HFFc6 (cell line): ENCODE results near the gene CACNA1C. TPM values are rescaled to one million over a fixed set of nuclear protein-coding genes. Genes with fewer than 3 reads are reported as not detected.

Experiments
- DNase-seq: peaks from one replicate; pipeline ENCODE4 v3.0.0-alpha.2; 2018
- H3K27ac Mint-ChIP-seq: 2 replicates; pipeline ENCODE4 v1.8.0; 2020; ENCODE audit warnings: mild to moderate bottlenecking, mixed read lengths
- H3K27me3 Mint-ChIP-seq: 2 replicates; pipeline ENCODE4 v1.8.0; 2021; ENCODE audit warnings: mild to moderate bottlenecking, moderate library complexity, mixed read lengths; ENCODE audit not compliant: insufficient read depth
- H3K36me3 Mint-ChIP-seq: 2 replicates; pipeline ENCODE4 v1.8.0; 2021; ENCODE audit warnings: low read depth, mixed read lengths
- H3K4me1 Mint-ChIP-seq: 2 replicates; pipeline ENCODE4 v1.8.0; 2020; ENCODE audit warnings: low read depth, mixed read lengths
- H3K4me3 Mint-ChIP-seq: 2 replicates; pipeline ENCODE4 v1.8.0; 2020; ENCODE audit warnings: mild to moderate bottlenecking, moderate library complexity, mixed read lengths
- H3K9me3 Mint-ChIP-seq: 2 replicates; pipeline ENCODE4 v1.8.0; 2020; ENCODE audit warnings: mild to moderate bottlenecking, mixed read lengths
- CTCF ChIP-seq: fragments of 200-600 bp; sonication (generic); IDR thresholded peaks from 2 replicates; pipeline ENCODE4 v1.5.0; 2021; ENCODE audit warnings: antibody characterized with exemption, mild to moderate bottlenecking
- total RNA-seq, 6 experiments: library from RNA; stranded (reverse); fragmentation: NEBNext Ultra II Directional; extraction: Animal tissue kit (Norgen Biotek cat#: 25700); gene quantifications; 2 replicates in 1 of 6; 3 replicates in 5 of 6; pipeline ENCODE4 v1.2.3, GENCODE V29; 2021

The CACNA1C gene
- total RNA-seq, 6 experiments from 2014 or later = 6.7 to 11.5 (median 10.6) TPM

GRCh38 chr12:2160043-2160442, 107.3 kb downstream of the CACNA1C start:
- no peak for DNase-seq
- H3K9me3 Mint-ChIP-seq = no peaks in the 10 kb centered on the region
- H3K27me3 Mint-ChIP-seq = no peaks in the 10 kb centered on the region; the same call in 1 of the 2 replicates
- peaks cover 23% of the 10 kb centered on the region for H3K4me1 Mint-ChIP-seq
- H3K36me3 Mint-ChIP-seq = peaks cover 13% of the 10 kb centered on the region
- no peak overlapping the region for H3K4me3 Mint-ChIP-seq
- TF ChIP-seq CTCF = no peak
- H3K27ac Mint-ChIP-seq = no peak overlapping the region; the same call in 1 of the 2 replicates

DNA sequence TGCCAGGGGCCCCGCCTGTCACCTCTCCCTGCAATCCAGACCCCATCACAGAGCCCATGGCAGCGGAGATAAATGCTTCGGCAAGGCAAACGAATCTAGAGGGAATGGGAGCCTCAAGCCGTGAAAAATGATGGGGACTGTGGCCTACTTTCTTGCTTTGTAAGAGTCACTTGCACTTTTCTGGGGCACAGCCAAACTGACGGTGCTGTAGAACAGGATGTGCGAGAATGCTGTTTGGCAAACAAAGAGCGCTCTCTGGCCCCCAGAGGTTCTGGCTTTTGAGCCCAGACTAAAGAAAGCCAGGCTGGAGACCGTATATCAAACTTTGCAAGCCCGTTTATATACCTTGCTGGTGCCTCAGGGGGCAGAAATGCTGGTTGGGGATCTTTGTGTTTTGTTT, 108.7 kb downstream of the CACNA1C start:
- H3K36me3 Mint-ChIP-seq = peaks cover 17% of the 10 kb centered on the region
- H3K4me3 Mint-ChIP-seq = no peak overlapping the region
- no peak for DNase-seq
- peaks cover 28% of the 10 kb centered on the region for H3K4me1 Mint-ChIP-seq
- no peaks in the 10 kb centered on the region; the same call in 1 of the 2 replicates for H3K27me3 Mint-ChIP-seq
- TF ChIP-seq CTCF = no peak
- H3K9me3 Mint-ChIP-seq = peaks cover 1% of the 10 kb centered on the region
- H3K27ac Mint-ChIP-seq = no peak overlapping the region

GRCh38 chr12:2163177-2163941, 110.6 kb downstream of the CACNA1C start:
- DNase-seq = no peak
- no peak for TF ChIP-seq CTCF
- Mint-ChIP-seq H3K4me1 (peaks cover 36% of the 10 kb centered on the region), H3K27ac (peak overlapping the region; percentile 16; the same call in 1 of the 2 replicates), H3K4me3 (peak overlapping the region; percentile 17; the same call in 1 of the 2 replicates), H3K27me3 (no peaks in the 10 kb centered on the region; the same call in 1 of the 2 replicates), H3K9me3 (peaks cover 15% of the 10 kb centered on the region), H3K36me3 (peaks cover 33% of the 10 kb centered on the region)

DNA sequence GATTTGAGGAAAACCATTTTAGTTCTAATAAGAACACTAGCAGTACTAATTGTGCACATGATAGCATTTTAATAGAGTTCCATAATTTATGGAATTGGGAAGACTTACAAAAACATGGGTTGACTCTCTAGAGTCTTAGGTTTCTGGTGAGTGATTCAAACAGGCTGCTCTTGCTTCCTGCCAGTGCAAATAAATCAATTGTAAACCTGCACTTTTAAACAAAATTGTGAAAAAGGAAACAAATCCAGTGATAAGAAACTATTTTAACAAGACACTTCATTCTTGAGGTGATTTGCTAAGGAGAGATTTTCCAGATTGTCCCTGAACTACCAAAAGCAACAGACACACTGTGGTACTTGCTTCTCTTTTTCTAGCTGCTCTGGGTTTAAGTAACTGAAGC, 112.2 kb downstream of the CACNA1C start:
- Mint-ChIP-seq H3K27me3 (no peaks in the 10 kb centered on the region; the same call in 1 of the 2 replicates), H3K9me3 (peaks cover 15% of the 10 kb centered on the region), H3K27ac (no peak overlapping the region; the same call in 1 of the 2 replicates), H3K4me3 (no peak overlapping the region), H3K4me1 (peaks cover 53% of the 10 kb centered on the region), H3K36me3 (peaks cover 35% of the 10 kb centered on the region)
- no peak for TF ChIP-seq CTCF
- DNase-seq = no peak

- Mint-ChIP-seq H3K27me3 (no peaks in the 10 kb centered on the region; the same call in 1 of the 2 replicates), H3K36me3 (peaks cover 35% of the 10 kb centered on the region), H3K4me1 (peaks cover 60% of the 10 kb centered on the region), H3K27ac (no peak overlapping the region), H3K4me3 (no peak overlapping the region), H3K9me3 (peaks cover 15% of the 10 kb centered on the region)
- no peak for TF ChIP-seq CTCF
- DNase-seq = no peak
These were observed 113.1 kb downstream of the CACNA1C start for GRCh38 chr12:2165927-2166326.
